ENCODE results near the gene PLA2G2C. TPM values are rescaled to one million over a fixed set of nuclear protein-coding genes. Genes with fewer than 3 reads are reported as not detected.

Gene PLA2G2C
- total RNA-seq, 1 donor from 2014 or later: not detected

GRCh38 chr1:20187103-20187812 is 940 bp upstream of the PLA2G2C start:
- Mint-ChIP-seq H3K4me3 (no peak overlapping the region), H3K27ac (no peak overlapping the region), H3K36me3 (ENCODE audit: low read depth) (no peaks in the 10 kb centered on the region), H3K4me1 (peaks cover 17% of the 10 kb centered on the region), H3K27me3 (peaks cover 49% of the 10 kb centered on the region), H3K9me3 (no peaks in the 10 kb centered on the region)
- intact Hi-C loops (cut with micrococcal nuclease): no loop called here
- ChIA-PET POLR2A (interaction anchor here (0.5 kb wide), 1 partner anchor 874 kb away, joined by 3 read pairs; no protein-coding TSS in a partner anchor), CTCF (interaction anchor here (1.5 kb wide), 1 partner anchor 269 kb away, joined by 4 read pairs; no protein-coding TSS in a partner anchor)
- DNase-seq (no peak), ATAC-seq (ENCODE audit: low read depth) (no peak)
- TF ChIP-seq CTCF (IDR thresholded peaks at IDR 0.05): no peak

- TF ChIP-seq CTCF (IDR thresholded peaks at IDR 0.05): no peak
- Mint-ChIP-seq H3K36me3 (ENCODE audit: low read depth) (no peaks in the 10 kb centered on the region), H3K27ac (peak overlapping the region; percentile 1), H3K4me3 (peak overlapping the region; percentile 56), H3K27me3 (peaks cover 43% of the 10 kb centered on the region), H3K4me1 (peaks cover 17% of the 10 kb centered on the region), H3K9me3 (no peaks in the 10 kb centered on the region)
- ATAC-seq (ENCODE audit: low read depth): peak; percentile 32
- DNase-seq: no peak
- intact Hi-C loops (cut with micrococcal nuclease): loop anchor here (2.0 kb wide), 1 partner anchor 14 kb away; no protein-coding TSS in a partner anchor
- CTCF ChIA-PET: no interaction called here
- POLR2A ChIA-PET: no interaction called here
Observed at GRCh38 chr1:20184997-20185833, 1.1 kb downstream of the PLA2G2C start.

GRCh38 chr1:20184481-20184900 is 1.8 kb downstream of the PLA2G2C start:
- intact Hi-C loops (cut with micrococcal nuclease): loop anchor here (2.0 kb wide), 1 partner anchor 14 kb away; no protein-coding TSS in a partner anchor
- no peak for ATAC-seq (ENCODE audit: low read depth)
- Mint-ChIP-seq H3K4me3 (peak overlapping the region; percentile 2), H3K36me3 (ENCODE audit: low read depth) (no peaks in the 10 kb centered on the region), H3K4me1 (peaks cover 17% of the 10 kb centered on the region), H3K9me3 (peaks cover 6% of the 10 kb centered on the region), H3K27ac (peak overlapping the region; percentile 10), H3K27me3 (peaks cover 37% of the 10 kb centered on the region)
- TF ChIP-seq CTCF (IDR thresholded peaks at IDR 0.05): no peak
- no peak for DNase-seq
- POLR2A ChIA-PET: no interaction called here
- CTCF ChIA-PET: no interaction called here

- Mint-ChIP-seq H3K36me3 (ENCODE audit: low read depth) (no peaks in the 10 kb centered on the region), H3K27me3 (peaks cover 30% of the 10 kb centered on the region), H3K27ac (no peak overlapping the region), H3K9me3 (peaks cover 7% of the 10 kb centered on the region), H3K4me1 (peaks cover 17% of the 10 kb centered on the region), H3K4me3 (no peak overlapping the region)
- ChIA-PET POLR2A (no interaction called here), CTCF (no interaction called here)
- ATAC-seq (ENCODE audit: low read depth): no peak
- no peak for DNase-seq
- TF ChIP-seq CTCF (IDR thresholded peaks at IDR 0.05): no peak
- intact Hi-C loops (cut with micrococcal nuclease): loop anchor here (2.0 kb wide), 1 partner anchor 13 kb away; no protein-coding TSS in a partner anchor
Observed at GRCh38 chr1:20183616-20184271, 2.6 kb downstream of the PLA2G2C start.

All from activated B cell treated with CpG ODN at 0.5 μM for 24 hours (primary cell).